Measurements from ENCODE around the gene DPH6.
"Not testable (repeated sequence)": the region's sequence is repeated elsewhere in the genome, so short reads cannot be mapped to it uniquely, and the experiment has no call there.

DPH6 gene

GRCh38 chr15:35485411-35485810 is 60.6 kb downstream of the DPH6 start:
- no peak for DNase-seq (ENCODE audit: low spot score)

GRCh38 chr15:35484231-35484945 is 61.6 kb downstream of the DPH6 start:
- DNase-seq (ENCODE audit: low spot score), result no peak

GRCh38 chr15:35481992-35482391 is 64.0 kb downstream of the DPH6 start:
- peak; percentile 28 for DNase-seq (ENCODE audit: low spot score)

- no peak for DNase-seq (ENCODE audit: low spot score)
Measured at GRCh38 chr15:35481064-35481463, 64.9 kb downstream of the DPH6 start.

GRCh38 chr15:35479423-35479822 is 66.5 kb downstream of the DPH6 start:
- no peak for DNase-seq (ENCODE audit: low spot score)

- no peak for DNase-seq (ENCODE audit: low spot score)
Measured at GRCh38 chr15:35477312-35478262, 68.4 kb downstream of the DPH6 start.

GRCh38 chr15:35471024-35471423 is 74.9 kb downstream of the DPH6 start:
- no peak for DNase-seq (ENCODE audit: low spot score)

GRCh38 chr15:35470441-35470840 is 75.5 kb downstream of the DPH6 start:
- DNase-seq (ENCODE audit: low spot score), result no peak

GRCh38 chr15:35466476-35466875 is 79.5 kb downstream of the DPH6 start:
- DNase-seq (ENCODE audit: low spot score), result no peak

- no peak for DNase-seq (ENCODE audit: low spot score)
Measured at GRCh38 chr15:35465783-35466182, 80.2 kb downstream of the DPH6 start.

- no peak for DNase-seq (ENCODE audit: low spot score)
Measured at GRCh38 chr15:35460616-35461015, 85.3 kb downstream of the DPH6 start.

- DNase-seq (ENCODE audit: low spot score), result no peak
Measured at GRCh38 chr15:35458176-35458856, 87.6 kb downstream of the DPH6 start.

GRCh38 chr15:35455201-35455600 is 90.8 kb downstream of the DPH6 start:
- DNase-seq (ENCODE audit: low spot score), result no peak

- no peak for DNase-seq (ENCODE audit: low spot score)
Measured at GRCh38 chr15:35450492-35450891, 95.5 kb downstream of the DPH6 start.

GRCh38 chr15:35448294-35448693 is 97.7 kb downstream of the DPH6 start:
- no peak for DNase-seq (ENCODE audit: low spot score)

- no peak for DNase-seq (ENCODE audit: low spot score)
Measured at GRCh38 chr15:35445891-35446290, 100.1 kb downstream of the DPH6 start.

GRCh38 chr15:35444557-35445204 is 101.3 kb downstream of the DPH6 start:
- peak; percentile 33 for DNase-seq (ENCODE audit: low spot score)

GRCh38 chr15:35443376-35443775 is 102.6 kb downstream of the DPH6 start:
- no peak for DNase-seq (ENCODE audit: low spot score)

GRCh38 chr15:35442742-35443141 is 103.2 kb downstream of the DPH6 start:
- no peak for DNase-seq (ENCODE audit: low spot score)

- not testable (repeated sequence) for DNase-seq (ENCODE audit: low spot score)
Measured at GRCh38 chr15:35441279-35441678, 104.7 kb downstream of the DPH6 start.

- no peak for DNase-seq (ENCODE audit: low spot score)
Measured at GRCh38 chr15:35440265-35440664, 105.7 kb downstream of the DPH6 start.

GRCh38 chr15:35439291-35439690 is 106.7 kb downstream of the DPH6 start:
- no peak for DNase-seq (ENCODE audit: low spot score)

Data from Ammon's horn (tissue), 1 donor.